NK-92 (cell line): Measurements from ENCODE around the gene RBX1.
"Not testable (repeated sequence)": the region's sequence is repeated elsewhere in the genome, so short reads cannot be mapped to it uniquely, and the experiment has no call there.

Experiments used
- DNase-seq: peaks from one replicate; lab custom pipeline; 2025; ENCODE audit not compliant: unreplicated experiment; lab: John Stamatoyannopoulos, UW

RBX1 gene

DNA sequence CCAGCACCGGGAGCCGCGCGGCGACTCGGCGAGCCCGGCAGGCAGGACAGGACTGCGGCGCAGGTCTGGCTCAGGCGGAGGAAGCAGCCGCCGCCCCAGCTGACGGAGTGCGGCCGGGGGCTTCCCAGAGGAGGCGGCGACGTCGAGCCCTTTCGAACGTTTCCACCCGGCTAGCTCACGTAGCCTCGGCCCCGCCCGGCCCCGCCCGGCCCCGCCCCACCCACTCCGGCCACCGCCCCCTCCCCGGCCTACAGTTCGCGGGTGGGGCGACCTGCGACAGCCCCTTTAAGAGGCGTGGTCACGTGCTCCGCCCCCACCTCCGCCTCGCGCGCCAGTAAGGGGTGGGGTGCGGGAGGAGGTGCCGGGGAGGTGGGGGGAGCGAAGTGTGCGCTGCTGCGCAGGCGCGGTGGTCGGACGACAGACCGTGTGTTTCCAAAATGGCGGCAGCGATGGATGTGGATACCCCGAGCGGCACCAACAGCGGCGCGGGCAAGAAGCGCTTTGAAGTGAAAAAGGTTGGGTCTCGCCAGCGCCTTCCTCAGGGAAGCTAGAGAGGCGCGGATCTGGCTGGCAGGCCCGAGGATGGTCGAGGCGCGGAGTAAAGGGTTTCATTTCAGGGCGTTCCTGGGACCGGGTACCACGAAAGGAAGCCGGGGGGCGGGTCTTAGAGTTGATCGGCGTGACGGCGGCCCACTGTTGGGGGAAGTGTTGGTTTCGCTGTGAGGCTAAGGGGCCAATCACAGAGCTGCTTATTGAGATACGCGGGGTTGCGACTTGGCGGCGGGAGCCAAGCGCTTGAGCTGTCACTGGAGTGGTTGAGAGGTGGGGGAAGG lies at the start of gene RBX1:
Gene RBX1, plus strand, starts transcription at position 417 of the 833 bp plus-strand sequence. Its CDS starts 21 bp downstream, at position 438.
- peak; percentile 94 for DNase-seq

DNA sequence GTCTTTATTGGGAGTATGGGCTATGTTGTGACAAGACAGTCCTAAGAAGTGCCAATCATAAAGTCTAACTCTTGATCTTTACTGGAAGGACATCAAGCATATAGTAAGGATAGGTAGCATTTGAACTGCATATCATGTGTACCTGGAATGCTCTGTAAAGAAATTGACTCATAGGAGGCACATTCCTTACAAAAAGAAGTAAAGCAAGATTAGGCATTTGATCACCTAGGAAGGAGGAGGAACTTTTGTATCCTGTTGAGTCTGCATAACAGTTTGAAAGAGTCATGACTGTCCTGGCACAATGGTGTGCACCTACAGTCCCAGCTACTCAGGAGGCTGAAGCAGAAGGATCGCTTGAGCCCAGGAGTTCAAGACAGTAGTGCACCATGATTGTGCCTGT lies 47.1 kb upstream of the RBX1 start:
- DNase-seq, result no peak

DNA sequence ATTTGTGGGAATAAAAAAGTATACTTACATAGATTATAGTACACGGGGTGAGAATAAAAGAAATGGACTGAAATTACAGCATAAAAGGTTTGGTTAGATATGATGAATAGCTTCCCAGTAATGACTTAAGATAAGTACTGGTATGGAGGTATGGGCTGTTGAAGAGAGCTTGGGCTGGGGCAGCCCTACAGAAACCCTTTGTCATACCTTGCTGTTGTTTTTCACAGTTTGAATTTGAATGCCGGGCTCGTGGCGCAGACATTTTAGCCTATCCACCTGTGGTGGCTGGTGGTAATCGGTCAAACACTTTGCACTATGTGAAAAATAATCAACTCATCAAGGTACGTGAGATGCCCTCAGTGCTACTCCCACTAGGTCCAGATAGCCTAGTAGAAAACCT lies 42.3 kb upstream of the RBX1 start:
- no peak for DNase-seq

DNA sequence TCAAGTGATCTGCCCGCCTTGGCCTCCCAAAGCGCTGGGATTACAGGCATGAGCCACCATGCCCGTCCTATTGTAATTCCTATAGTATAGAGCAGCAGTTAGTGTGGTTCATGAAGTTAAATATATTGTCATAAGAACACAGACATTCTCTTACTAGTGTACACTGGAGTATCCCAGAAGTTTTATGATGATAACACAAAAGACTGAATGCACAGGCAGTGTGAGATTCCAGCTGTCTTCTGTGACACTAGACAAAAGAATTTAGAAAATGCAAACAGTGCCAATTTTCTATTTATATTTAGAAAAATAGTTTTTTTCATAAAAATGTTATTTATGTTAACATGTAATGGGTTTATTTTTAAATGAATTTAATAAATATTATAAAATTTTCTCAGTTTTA lies 39.4 kb upstream of the RBX1 start:
- no peak for DNase-seq

DNA sequence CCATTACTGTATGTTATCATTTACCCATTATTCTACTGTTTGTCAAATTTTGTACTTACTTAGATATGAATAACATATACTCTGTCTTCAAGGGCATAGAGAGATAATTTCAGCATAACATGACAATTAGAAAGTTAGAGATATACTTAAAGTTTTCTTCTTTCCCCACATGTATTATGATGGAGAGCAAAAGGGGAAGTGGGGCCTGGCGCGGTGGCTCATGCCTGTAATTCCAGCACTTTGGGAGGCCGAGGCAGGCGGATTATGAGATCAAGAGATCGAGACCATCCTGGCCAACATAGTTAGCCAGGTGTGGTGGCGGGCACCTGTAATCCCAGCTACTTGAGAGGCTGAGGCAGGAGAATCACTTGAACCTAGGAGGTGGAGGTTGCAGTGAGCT lies 38.2 kb upstream of the RBX1 start:
- not testable (repeated sequence) for DNase-seq

DNA sequence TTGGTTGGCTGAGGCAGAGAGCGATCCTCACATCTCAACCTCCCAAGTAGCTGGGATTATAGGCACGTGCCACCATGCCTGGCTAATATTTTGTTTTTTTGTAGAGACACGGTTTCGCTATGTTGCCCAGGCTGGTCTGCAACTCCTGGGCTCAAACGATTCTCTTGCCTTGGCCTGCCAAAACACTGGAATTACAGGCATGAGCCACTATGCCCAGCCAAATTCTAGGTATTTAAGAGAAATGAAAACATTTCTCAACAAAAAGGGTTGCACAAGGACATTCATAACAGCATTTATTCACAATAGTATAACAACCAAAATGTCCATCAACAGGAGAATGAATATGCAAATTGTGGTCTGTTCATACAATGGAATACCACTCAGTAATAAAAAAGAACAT lies 31.7 kb upstream of the RBX1 start:
- no peak for DNase-seq

DNA sequence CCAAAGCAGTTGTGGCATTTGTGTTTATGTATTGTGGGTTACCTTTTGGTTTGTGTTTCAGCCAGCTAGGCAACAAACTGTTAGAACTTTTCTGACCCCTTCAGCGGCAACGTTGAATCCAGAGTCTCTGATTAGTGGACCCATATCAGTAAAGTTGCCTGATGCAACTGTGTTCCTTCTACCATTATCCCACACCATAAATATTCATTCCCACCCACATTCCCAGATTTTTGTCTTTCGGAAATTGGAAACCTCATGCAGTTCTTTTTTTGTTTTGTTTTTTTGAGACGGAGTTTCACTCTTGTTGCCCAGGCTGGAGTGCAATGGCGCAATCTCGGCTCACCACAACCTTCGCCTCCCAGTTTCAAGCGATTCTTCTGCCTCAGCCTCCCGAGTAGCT lies 30.7 kb upstream of the RBX1 start:
- DNase-seq, result no peak

DNA sequence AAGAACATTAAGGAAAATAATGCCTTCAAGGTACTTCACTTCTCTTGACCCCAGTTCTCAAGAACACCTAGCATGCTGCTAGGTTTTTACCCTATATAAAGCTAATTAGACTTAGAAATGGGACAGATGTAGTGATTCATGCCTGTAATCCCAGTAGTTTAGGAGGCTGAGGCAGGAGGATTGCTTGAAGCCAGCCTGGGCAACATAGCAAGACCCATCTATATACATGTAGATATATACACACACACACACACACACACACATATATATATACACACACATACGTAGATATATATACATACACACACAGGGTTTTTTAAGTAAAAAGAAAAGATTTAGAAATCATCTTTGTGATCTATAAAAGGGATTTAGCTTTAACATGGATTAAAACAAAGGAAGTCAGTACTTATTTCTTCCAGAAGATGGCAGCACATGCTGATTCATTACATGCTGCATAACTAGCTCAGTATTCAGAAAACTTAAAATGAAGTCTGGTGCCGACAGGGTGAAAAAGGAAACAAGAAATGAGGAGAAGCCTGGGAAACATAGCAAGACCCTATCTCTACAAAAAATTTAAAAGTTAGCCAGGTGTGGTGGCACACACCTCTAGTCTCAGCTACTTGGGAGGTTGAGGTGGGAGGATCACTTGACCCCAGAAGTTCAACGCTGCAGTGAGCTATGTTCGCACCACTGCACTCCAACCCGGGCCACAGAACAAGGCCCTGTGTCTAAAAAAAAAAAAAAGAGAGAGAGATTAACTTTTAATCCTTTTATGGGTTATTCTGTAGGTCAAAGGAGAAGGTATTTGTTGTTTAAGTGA lies 28.5 kb upstream of the RBX1 start:
- no peak for DNase-seq

DNA sequence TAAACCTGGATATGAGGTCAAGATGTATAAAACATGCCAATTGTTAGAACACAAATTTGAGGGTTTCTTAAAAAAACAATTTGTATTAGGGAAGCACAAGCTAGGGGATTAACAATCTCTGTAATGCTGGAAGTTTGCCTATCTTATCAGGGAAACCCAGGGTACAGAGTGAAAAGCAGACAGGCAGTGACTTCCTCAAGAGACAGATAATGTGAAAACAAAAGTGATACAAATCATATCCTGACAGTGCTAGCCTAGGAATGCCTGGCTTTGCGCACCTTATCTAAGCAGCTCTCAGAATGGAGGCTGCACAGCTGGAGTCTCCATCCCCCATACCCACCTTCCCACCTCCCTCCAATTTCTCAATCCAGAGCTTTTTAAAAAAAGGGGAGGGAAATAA lies 22.5 kb upstream of the RBX1 start:
- no peak for DNase-seq

DNA sequence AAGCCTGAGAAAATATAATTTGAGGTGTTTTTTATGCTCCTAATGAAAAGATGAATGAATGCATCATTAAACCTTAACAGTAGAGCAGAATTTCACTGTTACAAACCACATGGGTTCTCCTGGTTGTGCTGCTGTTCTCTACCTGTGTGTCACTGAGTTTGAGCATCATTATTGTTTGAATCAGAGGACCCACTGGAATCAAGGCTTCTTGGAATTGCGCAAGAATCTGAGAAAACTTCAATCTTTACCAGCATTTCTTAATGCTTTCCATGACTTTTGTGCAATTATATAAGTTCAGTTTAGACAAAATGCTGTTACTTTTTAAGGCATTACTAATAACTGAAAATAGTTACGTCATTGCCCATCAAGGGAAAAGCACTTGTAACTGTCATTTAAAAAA lies 18.8 kb upstream of the RBX1 start:
- no peak for DNase-seq

DNA sequence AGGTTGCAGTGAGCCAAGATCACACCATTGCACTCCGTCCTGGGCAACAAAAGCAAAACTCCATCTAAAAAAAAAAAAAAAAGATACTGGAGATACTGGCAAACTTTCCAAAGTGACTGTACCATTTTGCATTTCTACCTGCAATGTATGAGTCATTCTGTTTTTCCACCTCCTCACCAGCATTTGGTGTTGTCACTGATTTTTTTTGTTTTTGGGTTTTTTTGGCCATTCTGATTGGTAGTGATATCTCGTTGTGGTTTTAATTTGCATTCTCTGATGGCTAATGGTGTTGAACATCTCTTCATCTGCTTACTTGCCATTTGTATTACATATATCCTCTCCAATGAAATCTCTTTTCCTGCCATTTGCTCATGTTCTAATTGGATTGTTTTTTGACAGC lies 12.0 kb upstream of the RBX1 start:
- DNase-seq, result no peak

DNA sequence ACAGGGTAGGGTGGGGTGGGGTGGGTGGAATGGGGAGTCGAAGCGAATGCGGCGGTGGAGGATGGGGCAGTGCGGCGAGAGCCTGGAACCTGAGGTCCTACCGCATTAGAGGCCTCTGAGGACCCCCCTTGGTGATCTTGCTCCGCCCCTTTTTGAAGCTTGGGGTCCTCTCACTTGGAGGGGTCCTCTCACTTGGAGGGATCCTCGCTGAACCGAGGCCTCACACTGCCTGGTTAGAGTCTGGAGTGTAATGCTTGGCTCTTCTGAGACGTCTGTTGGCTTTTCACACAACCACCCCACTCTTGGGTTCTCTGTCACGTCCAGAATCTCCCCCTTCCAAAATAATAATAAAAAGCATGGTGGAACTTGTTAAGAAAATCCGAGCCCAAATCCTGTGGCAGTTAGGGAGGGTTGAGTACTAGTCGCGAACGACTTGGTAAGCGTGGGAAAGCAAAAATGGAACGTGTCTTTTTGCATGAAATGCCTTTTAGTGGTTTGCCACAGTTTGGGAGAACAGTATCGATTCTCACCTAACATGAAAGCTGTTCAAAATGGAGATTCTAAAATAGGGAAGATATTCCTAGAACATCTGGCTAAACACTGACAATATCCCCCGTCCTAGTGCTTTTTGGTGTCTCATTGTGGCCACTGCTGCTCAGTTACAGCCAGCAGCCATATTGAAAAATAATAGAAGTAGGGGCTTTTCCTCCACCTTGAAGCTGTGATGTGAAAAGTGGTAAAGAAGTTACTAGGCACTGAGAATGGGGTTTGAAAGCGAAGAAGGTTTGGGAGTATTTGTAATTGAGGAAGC lies 822 bp downstream of the RBX1 start:
- no peak for DNase-seq

DNA sequence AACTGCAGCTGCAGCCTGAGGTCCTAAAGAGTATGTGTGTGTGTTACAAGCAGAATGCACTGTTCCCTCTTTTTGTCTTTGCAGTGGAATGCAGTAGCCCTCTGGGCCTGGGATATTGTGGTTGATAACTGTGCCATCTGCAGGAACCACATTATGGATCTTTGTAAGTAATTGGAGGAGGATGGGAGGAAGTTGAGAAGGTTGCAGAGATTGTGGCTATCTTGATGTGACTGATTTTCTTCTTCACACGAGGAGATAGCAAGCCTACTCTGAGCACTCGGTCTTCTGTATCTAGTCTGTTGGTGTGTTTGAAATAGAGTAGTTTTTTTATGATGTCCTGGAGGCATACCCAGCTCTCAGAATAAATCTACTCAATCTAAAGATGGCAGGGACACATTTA lies 2.3 kb downstream of the RBX1 start:
- no peak for DNase-seq

DNA sequence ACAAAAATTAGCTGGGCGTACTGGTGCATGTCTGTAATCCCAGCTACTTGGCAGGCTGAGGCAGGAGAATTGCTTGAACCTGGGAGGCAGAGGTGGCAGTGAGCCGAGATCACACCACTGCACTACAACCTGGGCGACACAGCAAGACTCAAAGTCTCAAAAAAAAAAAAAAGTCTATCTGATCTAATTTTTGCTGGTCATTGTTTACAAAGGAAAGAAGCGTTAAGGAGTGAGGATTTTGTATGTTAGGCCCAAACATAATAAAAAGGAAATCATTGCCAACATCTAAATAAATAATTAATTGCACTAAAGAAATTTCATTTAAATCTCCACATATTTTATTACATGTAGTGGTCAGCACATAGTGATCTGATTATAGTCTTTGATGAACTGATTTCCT lies 2.9 kb downstream of the RBX1 start:
- no peak for DNase-seq

DNA sequence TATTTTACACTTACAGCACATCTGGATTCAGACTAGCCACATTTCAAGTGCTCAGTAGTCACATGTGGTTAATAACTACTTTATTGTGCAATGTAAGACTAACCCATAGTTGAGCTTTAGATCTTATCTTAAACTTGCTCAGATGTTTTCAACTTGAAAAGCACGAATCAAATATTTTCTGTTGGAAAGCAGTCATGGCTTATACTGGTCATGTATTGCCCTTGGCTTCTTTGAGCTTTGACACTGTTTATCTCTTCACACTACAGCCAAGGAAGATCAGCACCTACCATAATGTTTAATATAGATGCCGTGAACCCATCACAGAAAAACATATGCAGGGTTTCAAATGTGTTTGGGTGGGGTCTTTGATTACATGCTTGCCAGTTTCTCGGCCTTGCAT lies 4.4 kb downstream of the RBX1 start:
- no peak for DNase-seq

DNA sequence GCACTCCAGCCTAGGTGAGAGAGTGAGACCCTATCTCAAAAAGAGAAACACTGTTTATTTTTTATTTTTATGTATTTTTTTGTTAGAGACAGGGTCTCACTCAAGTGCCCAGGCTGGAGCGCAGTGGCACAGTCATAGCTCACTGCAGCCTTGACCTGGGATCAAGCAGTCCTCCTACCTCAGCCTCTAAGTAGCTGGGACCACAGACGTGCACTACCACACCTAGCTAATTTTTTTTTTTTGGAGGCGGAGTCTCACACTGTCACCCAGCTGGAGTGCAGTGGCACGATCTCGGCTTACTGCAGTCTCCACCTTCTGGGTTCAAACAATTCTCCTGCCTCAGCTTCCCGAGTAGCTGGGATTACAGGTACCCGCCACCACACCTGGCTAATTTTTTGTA lies 6.4 kb downstream of the RBX1 start:
- DNase-seq, result no peak

DNA sequence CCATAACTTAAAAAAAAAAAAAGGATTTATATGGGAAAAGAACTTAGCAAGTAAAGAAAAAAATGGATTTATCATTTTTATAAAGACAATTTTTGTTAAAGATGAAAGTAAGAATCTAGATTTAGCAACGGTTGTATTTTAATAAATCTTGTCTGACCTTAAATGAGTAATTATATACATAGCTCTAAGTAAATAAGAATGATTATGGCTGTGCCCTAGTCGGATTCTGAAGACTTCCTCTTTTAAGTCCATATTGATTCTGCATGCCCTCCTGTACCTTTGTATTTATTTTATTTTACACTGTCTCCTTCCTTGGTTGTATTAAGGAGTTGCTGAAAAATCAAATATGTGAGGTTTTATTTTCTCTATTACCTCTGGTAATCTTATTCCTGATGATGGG lies 7.1 kb downstream of the RBX1 start:
- no peak for DNase-seq

DNA sequence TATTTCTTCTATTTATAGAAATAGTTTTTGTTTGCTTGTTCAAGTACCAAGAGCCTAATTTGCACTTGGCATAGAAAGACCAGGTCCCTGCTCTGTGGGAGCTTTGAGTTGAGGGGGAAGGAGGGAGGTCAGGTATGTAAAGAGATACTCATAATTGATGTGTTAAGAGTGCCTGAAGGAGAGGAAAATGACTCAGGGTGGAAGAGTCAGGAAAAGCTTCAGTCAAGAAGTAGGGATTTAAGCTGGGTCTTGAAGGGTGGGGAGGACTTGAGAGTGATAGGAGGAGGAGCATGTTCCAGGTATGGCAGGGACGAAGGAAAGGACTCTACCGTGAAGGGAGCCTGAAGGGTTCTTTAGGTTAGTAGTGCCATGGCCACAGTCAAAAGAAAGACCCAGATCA lies 9.0 kb downstream of the RBX1 start:
- DNase-seq, result no peak

DNA sequence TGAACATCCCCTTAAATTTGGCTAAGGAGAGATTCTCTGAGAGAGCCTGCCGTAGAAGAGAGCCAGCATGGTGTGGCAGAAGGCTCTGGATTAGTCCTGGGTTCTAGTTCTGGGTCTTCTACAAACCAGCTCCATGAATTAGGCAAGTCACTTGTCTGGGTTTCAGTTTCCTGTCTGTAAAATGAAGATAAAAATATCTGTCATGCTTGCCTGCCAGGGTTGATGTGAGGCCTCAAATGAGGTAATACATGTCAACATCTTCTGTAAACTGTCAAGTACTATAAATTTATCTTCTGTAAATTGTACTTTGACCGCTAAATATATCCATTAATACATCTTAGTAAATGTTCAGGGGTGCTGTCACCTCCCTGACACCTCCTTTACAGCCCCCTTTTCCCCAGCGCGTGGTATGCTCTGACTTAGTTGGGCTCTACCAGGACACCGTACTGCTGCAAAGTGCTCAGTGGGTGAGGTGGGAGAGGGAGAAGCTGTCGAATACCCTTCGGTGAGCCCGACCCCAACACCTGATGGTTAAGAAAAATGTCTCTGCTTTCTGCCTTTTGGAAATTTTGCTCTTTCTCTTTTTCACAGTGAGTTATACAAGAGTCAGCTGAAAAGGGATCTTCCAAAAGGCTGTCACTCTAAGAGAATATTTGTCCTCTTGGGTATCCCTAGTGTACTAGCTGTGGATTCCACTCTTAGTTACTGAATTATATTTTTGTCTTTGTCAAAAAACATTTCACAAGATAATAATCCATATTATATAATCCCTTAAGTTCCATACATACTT lies 15.0 kb downstream of the RBX1 start:
- DNase-seq, result no peak

DNA sequence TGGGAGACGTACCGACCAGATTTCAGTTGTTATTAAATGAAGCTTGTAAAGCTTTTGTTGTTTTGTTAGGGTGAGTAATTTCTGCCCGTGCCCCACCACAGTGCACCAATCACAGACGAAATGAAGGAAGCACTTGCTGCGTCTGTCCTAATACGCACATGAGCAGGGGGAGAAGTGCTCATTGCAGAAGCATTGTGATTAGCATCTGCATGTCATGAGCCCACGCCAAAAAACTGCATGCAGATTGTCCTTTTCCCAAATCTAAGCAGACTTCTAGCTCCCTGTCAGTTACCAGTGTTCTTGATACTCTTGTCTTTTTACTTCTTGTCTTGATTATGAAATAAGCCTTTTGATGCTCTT lies 15.5 kb downstream of the RBX1 start:
- no peak for DNase-seq
